Inflammatory macrophage treated with lipopolysaccharide for 1 hour (primary cell): Measurements from ENCODE around the gene OGT.
"Not testable (repeated sequence)": the region's sequence is repeated elsewhere in the genome, so short reads cannot be mapped to it uniquely, and the experiment has no call there.

Experiments
- DNase-seq, 2 donors: peaks; one replicate each; pipeline ENCODE4 v3.0.0-alpha.2; 2020 to 2022

OGT gene

GRCh38 chrX:71541210-71542022 is 8.5 kb downstream of the OGT start:
- DNase-seq, result peak; percentile 55 to 63

GRCh38 chrX:71542411-71542810 is 9.5 kb downstream of the OGT start:
- DNase-seq, result no peak

GRCh38 chrX:71542825-71543224 is 9.9 kb downstream of the OGT start:
- DNase-seq, result no peak

- peak in 1 of 2 donors; percentile 17 for DNase-seq
These were observed 10.4 kb downstream of the OGT start for GRCh38 chrX:71543316-71543715.

DNA sequence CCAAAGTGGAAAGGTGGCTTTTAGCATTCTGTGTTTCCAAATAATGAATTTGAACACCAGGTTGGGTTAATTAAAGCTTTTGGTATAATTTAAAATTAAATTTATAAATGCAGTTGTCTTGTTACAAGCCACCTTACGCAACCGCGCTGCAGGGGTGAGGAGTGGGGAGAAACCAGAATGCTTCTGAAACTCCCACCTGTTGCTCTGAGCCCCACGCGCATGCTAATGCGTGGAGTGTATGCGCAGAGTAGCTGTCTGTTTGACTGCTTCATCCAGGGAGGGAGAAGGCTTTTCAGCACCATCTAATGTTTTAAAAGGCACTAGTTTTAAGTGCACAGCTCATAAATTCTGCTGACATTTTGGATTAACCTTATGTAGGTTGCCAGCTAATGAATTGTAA is 12.5 kb downstream of the OGT start:
- no peak for DNase-seq

DNA sequence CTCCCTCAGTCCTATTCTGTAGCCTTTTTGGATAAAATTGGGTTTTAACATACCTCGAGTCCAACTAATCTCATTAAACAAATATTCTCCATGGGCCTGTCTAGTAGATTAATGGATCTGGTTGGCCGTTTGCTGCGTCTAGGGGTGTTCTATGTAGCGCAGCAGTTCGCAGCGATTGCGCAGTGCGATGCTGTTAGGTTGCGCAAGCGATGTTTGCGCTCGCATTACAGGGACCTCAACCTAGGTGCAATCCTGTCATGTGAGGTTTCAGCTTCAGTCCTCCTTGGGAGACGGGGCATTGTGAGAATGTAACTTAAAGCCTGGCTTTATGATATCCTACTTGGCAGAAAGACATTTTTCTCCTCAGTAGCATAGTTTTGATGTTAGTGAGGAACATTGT is 14.0 kb downstream of the OGT start:
- no peak for DNase-seq

DNA sequence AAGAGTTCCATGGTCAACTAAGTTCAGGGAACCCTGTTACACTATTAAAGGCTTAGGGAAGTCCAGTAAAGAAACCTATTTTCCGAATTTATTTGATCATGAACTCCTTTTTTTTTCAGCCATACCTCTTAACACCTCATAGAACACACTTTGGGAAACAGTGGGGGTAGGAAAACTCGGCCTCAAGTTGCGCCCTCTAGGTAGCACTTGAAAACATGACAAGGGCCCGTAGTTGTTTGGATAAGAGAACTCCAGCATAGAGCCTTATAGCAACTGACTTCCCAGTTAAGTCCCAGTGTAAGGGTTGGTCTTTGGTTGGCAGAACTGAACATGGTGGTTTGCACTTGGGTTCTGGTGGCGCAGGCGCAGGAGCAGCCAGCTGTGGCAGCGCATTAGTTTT is 14.4 kb downstream of the OGT start:
- DNase-seq, result no peak

DNA sequence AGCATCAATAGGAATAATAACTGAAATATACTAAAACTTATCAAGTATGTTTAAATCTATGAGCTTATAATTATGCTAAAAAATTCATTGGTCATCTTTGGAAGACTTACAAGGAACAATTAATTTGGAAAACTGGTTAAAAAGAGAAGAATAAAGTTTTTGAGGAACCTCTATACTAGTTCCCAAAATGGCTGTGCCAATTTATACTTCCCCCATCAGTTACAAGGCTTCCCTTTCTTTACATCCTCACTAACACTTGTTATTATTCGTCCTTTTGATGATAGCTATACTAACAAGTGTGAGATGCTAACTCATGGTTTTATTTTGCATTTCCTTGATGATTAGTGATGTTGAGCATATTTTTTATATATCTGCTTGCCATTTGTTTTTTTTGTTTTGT is 17.1 kb downstream of the OGT start:
- peak in 1 of 2 donors; percentile 18 for DNase-seq

GRCh38 chrX:71550578-71550977 is 17.7 kb downstream of the OGT start:
- DNase-seq, result no peak

DNA sequence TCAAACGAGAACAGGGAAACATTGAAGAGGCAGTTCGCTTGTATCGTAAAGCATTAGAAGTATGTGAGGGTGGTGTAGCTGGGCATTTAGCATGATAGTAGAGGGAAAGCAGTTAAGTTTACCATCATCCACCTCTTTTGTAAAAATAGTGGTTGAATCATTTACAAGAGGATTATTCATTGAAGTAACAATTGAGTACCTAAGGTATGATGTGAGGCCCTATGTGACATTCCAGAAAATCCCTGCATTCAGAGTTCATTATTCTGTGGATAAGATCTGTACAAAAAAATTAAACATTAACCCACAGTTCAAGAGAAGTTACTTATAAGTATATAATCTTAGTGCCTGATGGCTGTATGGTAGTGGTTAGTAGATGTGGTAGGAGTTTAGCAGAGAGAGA is 23.1 kb downstream of the OGT start:
- DNase-seq, result no peak

DNA sequence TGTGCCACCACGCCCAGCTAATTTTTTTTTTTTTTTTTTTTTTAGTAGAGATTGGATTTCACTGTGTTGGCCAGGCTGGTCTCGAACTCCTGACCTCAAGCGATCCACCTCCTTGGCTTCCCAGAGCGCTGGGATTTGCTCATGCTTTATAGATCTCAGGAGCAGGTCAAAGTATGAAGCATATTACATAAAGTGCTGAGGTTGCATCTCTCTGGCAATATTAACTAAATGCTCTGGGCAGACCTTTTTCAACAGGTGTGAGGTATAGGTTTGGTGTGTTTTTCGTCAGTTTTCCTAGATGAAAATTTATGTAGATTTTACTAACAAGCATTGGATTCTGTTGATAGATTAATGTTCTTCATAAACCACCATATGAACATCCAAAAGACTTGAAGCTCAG is 26.0 kb downstream of the OGT start:
- DNase-seq, result no peak

GRCh38 chrX:71559773-71560172 is 26.9 kb downstream of the OGT start:
- DNase-seq, result not testable (repeated sequence)

DNA sequence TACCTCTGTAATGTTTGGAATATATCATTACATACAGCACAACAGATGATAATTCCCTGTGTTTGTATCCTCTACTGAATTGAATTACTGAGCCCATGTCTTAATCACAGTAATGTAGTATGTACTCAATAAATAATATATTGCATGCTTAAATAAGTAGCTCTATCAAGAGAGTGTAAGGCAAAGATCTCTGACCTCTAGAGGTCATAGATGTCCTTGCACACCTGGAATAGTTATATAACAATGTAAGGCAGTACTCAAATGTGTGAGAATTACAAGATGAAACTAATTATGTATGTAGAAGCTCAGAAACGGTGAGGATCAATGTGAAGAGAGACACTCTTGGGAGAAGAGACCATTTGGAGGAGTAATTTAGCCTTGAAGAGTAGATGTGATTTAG is 31.0 kb downstream of the OGT start:
- DNase-seq, result no peak

- no peak for DNase-seq
These were observed 32.7 kb downstream of the OGT start for GRCh38 chrX:71565474-71566041.

GRCh38 chrX:71571390-71571789 is 38.5 kb downstream of the OGT start:
- not testable (repeated sequence) for DNase-seq

- no peak for DNase-seq
These were observed 40.7 kb downstream of the OGT start for GRCh38 chrX:71573590-71573989.

- DNase-seq, result no peak
These were observed 44.8 kb downstream of the OGT start for GRCh38 chrX:71577682-71578081.

DNA sequence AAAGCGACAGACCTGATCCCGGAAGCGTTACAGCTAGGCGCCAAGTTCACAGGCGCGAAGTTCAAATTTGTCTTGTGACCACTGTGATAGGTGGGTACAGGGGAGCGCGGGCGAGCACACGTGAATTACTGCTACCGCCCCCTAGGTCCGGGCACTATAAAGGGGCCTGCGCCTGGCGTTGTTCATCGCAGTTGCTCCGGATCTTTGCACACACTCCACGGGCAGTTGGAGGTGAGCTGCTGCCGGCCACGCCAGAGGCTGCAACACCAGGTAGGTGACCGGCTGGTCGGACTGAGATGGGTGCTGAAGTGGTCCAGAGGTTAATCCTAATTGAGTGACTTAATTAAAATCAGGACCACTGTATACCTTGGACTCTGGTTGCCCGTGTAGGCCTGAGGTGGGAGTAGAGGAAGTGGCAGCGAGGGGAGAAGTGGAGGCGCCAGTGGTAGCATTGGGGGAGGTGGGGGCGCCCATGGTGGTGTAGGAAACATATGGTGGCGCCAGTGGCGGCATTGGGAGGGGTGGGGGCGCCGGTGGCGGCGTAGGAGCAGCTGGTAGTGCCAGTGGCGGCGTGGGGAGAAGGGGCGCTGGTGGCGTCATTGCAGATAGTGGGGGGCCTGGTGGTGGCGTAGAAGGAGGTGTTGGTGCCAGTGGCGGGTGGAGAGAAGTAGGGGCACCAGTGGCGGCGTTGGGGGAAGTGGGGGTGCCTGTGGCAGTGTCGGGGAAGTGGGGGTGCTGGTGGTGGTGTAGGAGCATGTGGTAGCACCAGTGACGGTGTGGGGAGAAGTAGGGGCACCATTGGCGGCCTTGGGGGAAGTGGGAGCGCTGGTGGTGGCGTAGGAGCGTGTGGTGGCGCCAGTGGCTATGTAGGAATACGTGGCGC is 45.6 kb downstream of the OGT start, which contains the start of gene GCNA:
Gene GCNA (plus strand): TSS at position 185 of the 883 bp plus-strand sequence. CDS start 2,385 bp downstream, outside the sequence.
- no peak for DNase-seq

- DNase-seq, result no peak
These were observed 46.5 kb downstream of the OGT start for GRCh38 chrX:71579136-71579989.

GRCh38 chrX:71579990-71580380 is 47.1 kb downstream of the OGT start:
- DNase-seq, result no peak

GRCh38 chrX:71581210-71581609 is 48.3 kb downstream of the OGT start:
- DNase-seq, result no peak

DNA sequence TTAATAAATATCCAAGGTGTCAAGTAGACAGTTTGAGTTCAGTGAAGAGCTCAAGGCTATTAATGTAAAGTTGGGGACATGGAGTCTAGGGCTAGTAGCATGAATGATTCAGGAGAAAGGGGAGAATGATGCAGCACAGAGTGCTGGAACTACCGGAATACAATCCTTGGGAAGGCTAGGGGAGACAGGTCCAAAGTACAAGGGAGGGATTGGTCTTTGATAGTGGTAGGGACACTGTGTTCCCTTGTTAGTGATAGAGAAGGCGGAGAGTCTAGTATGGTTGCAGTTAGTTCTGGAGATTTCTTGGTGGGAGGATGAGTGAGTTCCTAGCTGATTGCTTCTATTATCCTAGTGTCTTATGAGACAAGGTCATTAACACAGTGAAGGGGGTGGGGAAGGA is 54.0 kb downstream of the OGT start:
- DNase-seq, result no peak

DNA sequence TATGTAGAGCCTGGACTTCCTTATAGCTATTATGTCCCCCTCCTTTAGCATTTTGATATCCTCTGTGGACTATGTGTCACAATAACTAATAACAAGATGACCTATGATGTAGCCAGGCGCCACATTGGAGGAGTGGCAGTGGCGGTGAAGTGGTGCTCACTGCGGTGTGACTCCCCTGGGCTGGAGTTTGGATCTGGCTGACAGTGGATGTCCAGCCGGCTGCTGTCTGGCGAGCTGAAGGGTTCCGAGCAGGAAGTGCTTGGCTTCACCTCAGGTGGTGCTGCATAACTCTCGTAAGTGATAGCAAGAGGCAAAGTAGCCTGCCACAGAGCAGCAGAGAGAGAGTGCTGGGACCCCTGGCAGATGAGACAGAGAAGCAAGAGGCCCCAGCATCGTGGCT is 60.3 kb downstream of the OGT start:
- DNase-seq, result not testable (repeated sequence)
